IgD-negative memory B cell (primary cell): ENCODE data around the gene BOLA1. TPM values are rescaled to one million over a fixed set of nuclear protein-coding genes. Genes with fewer than 3 reads are reported as not detected.
A peak's percentile ranks its signal among the peaks of the same experiment; 100 is the strongest.
"Not testable (repeated sequence)": the region's sequence is repeated elsewhere in the genome, so short reads cannot be mapped to it uniquely, and the experiment has no call there.

Experiments
- H3K27ac Mint-ChIP-seq, 3 donors: one replicate each; pipeline ENCODE4 v1.8.0; 2020 to 2022; ENCODE audit warnings: mild to moderate bottlenecking in 3 of 3, mixed read lengths in 3 of 3, moderate library complexity in 1 of 3
- H3K27me3 Mint-ChIP-seq: one replicate; pipeline ENCODE4 v1.8.0; 2021; ENCODE audit warnings: mixed read lengths
- H3K36me3 Mint-ChIP-seq: one replicate; pipeline ENCODE4 v1.8.0; 2020; ENCODE audit warnings: mild to moderate bottlenecking, mixed read lengths
- H3K4me1 Mint-ChIP-seq, 3 donors: one replicate each; pipeline ENCODE4 v1.8.0; 2020 to 2022; ENCODE audit warnings: mixed read lengths in 3 of 3, mild to moderate bottlenecking in 1 of 3
- H3K4me3 Mint-ChIP-seq, 4 donors: one replicate each; pipeline ENCODE4 v1.8.0; 2020 to 2022; ENCODE audit warnings: mild to moderate bottlenecking in 4 of 4, mixed read lengths in 4 of 4, moderate library complexity in 3 of 4
- H3K9me3 Mint-ChIP-seq, 3 donors: one replicate each; pipeline ENCODE4 v1.8.0; 2020 to 2021; ENCODE audit warnings: mixed read lengths in 3 of 3, mild to moderate bottlenecking in 1 of 3
- polyA plus RNA-seq: library from polyadenylated mRNA; unstranded; fragments of 300-500 nt; fragmentation: Illumina TruSeq; gene quantifications from one replicate; pipeline ENCODE4 v1.2.3, GENCODE V29; 2021

BOLA1 gene
- polyA plus RNA-seq, result 29.1 TPM

DNA sequence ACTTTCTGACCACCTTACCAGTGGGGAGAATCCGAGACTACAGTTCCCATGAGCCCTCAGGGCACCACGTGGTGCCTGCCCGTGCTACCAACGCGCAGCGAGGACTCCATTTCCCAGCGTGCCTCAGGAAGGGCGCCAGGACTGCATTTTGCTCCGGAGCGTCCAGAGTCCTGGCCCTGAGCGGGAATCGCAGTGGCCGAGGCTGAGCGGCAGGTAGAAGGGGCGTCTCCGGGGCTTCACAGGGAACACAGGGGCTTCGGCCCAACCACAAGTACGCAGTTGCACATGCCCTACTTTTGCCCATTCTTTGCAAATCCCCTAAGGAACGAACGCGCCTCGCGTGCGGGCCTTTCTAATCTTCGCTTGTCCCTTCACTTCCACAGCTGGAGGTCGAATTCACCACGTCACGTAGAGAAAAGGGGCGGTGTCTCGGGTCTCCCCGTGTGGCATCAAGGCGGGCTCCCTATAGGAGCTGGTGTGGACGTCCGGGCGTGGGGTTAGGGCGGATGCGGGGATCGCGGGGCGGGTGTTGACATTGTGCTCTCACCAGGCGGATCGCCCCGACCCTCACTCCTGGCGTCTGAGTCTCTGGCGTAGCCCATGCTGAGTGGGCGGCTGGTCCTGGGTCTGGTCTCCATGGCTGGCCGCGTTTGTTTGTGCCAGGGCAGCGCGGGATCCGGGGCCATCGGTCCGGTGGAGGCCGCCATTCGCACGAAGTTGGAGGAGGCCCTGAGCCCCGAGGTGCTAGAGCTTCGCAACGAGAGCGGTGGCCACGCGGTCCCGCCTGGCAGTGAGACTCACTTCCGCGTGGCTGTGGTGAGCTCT, at the start of gene BOLA1:
TSS of gene BOLA1 (plus strand) at position 109 of the 825 bp plus-strand sequence. CDS start at position 601, 492 bp downstream.
- peaks cover 3% of the 10 kb centered on the region for H3K36me3 Mint-ChIP-seq
- H3K9me3 Mint-ChIP-seq, result peaks cover 0 to 7% (median 2%) of the 10 kb centered on the region in 3 donors

GRCh38 chr1:149849947-149850360, 49.4 kb upstream of the BOLA1 start:
- Mint-ChIP-seq H3K27me3 (no peaks in the 10 kb centered on the region), H3K4me3 (peak overlapping the region; percentile 91 to 95 (median 94)), H3K4me1 (peaks cover 28 to 39% (median 36%) of the 10 kb centered on the region in 3 donors), H3K9me3 (no peaks in the 10 kb centered on the region), H3K27ac (peak overlapping the region; percentile 16 to 86 (median 75)), H3K36me3 (peaks cover 5% of the 10 kb centered on the region)

More for the DNA sequence above, at the start of gene BOLA1:
- no peaks in the 10 kb centered on the region for H3K27me3 Mint-ChIP-seq
- peaks cover 0 to 16% (median 8%) of the 10 kb centered on the region in 3 donors for H3K4me1 Mint-ChIP-seq
- peak within 1 kb of the TSS; percentile 74 to 98 (median 96) for H3K4me3 Mint-ChIP-seq
- H3K27ac Mint-ChIP-seq, result peak within 1 kb of the TSS in 2 of 3 donors; percentile 37 to 87

GRCh38 chr1:149850732-149851345, 48.5 kb upstream of the BOLA1 start:
- peaks cover 19 to 30% (median 27%) of the 10 kb centered on the region in 3 donors for H3K4me1 Mint-ChIP-seq
- H3K27ac Mint-ChIP-seq, H3K4me3 Mint-ChIP-seq, H3K9me3 Mint-ChIP-seq, H3K36me3 Mint-ChIP-seq, H3K27me3 Mint-ChIP-seq: not testable (repeated sequence)

GRCh38 chr1:149851585-149852213, 47.7 kb upstream of the BOLA1 start:
- H3K27ac Mint-ChIP-seq, H3K4me3 Mint-ChIP-seq, H3K9me3 Mint-ChIP-seq, H3K36me3 Mint-ChIP-seq, H3K27me3 Mint-ChIP-seq: not testable (repeated sequence)
- H3K4me1 Mint-ChIP-seq, result peaks cover 16 to 24% (median 22%) of the 10 kb centered on the region in 3 donors

GRCh38 chr1:149852263-149852662, 47.1 kb upstream of the BOLA1 start:
- H3K9me3 Mint-ChIP-seq, H3K4me3 Mint-ChIP-seq, H3K27me3 Mint-ChIP-seq, H3K27ac Mint-ChIP-seq, H3K36me3 Mint-ChIP-seq: not testable (repeated sequence)
- peaks cover 16 to 20% (median 18%) of the 10 kb centered on the region in 3 donors for H3K4me1 Mint-ChIP-seq

- H3K36me3 Mint-ChIP-seq, H3K27ac Mint-ChIP-seq, H3K4me1 Mint-ChIP-seq, H3K9me3 Mint-ChIP-seq, H3K4me3 Mint-ChIP-seq, H3K27me3 Mint-ChIP-seq: not testable (repeated sequence)
These were observed 39.1 kb upstream of the BOLA1 start for GRCh38 chr1:149860271-149860670.

DNA sequence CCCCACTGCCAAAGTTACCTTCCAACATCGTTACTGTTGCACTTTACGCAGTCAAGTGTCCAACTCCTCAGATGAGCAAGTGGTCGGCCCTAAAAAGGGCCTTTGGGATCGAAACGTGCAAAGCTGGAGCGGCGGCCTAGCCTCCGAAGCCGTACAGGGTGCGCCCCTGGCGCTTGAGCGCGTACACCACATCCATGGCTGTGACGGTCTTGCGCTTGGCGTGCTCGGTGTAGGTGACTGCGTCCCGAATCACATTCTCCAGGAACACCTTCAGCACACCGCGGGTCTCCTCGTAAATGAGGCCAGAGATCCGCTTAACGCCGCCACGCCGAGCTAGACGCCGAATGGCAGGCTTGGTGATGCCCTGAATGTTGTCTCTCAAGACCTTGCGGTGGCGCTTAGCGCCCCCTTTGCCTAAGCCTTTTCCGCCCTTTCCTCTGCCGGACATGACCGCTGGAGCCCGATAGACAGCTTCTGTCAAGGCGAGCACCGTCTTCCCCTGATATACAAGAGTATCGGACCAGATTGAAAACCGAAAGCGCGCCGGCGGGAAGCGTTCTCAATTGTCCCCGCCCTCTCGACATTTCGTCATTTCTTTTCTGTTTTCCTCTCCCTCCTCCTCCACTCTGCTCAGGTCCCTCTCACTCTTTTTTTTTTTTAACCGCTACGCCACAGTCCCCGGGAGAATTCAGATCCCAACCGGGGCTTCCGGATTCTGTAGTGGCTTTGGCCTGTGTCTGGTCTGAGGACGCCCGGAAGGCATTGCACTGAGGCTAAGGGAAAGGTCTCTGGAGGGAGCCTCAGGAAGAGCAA, 38.5 kb upstream of the BOLA1 start:
- not testable (repeated sequence) for H3K27ac Mint-ChIP-seq, H3K4me3 Mint-ChIP-seq, H3K4me1 Mint-ChIP-seq, H3K9me3 Mint-ChIP-seq, H3K36me3 Mint-ChIP-seq, H3K27me3 Mint-ChIP-seq

GRCh38 chr1:149861497-149862054, 37.8 kb upstream of the BOLA1 start:
- not testable (repeated sequence) for H3K27ac Mint-ChIP-seq, H3K4me3 Mint-ChIP-seq, H3K36me3 Mint-ChIP-seq, H3K4me1 Mint-ChIP-seq, H3K9me3 Mint-ChIP-seq, H3K27me3 Mint-ChIP-seq

DNA sequence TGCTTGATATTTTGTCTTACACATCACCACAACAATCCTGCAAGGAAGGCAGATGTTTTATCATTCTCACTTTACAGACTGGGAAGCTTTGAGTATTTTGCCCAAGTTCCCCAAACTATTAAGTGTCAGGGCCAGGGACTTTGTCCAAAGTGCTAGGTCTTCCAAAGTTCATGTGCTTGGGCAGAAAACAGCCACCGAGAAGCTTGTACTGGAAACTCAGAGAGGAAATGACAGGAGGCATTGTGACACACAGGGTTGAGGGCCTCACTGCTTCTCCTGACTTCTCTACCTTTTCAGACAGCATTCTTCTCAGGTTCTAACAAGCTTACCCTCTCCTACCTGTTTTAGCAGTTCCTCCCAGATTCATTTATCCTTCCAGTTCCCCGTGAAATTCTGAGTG, 32.5 kb upstream of the BOLA1 start:
- not testable (repeated sequence) for H3K4me3 Mint-ChIP-seq, H3K4me1 Mint-ChIP-seq, H3K9me3 Mint-ChIP-seq, H3K27me3 Mint-ChIP-seq, H3K27ac Mint-ChIP-seq, H3K36me3 Mint-ChIP-seq

GRCh38 chr1:149873060-149873459, 26.3 kb upstream of the BOLA1 start:
- not testable (repeated sequence) for H3K4me1 Mint-ChIP-seq, H3K36me3 Mint-ChIP-seq, H3K4me3 Mint-ChIP-seq, H3K9me3 Mint-ChIP-seq, H3K27ac Mint-ChIP-seq, H3K27me3 Mint-ChIP-seq

- H3K4me3 Mint-ChIP-seq, result peak overlapping the region in 1 of 4 donors; percentile 1
- H3K36me3 Mint-ChIP-seq, result peaks cover 4% of the 10 kb centered on the region
- H3K9me3 Mint-ChIP-seq, result no peaks in the 10 kb centered on the region
- H3K4me1 Mint-ChIP-seq, result peaks cover 0 to 6% (median 3%) of the 10 kb centered on the region in 3 donors
- no peaks in the 10 kb centered on the region for H3K27me3 Mint-ChIP-seq
- peak overlapping the region in 1 of 3 donors; percentile 57 for H3K27ac Mint-ChIP-seq
These were observed 22.0 kb upstream of the BOLA1 start for GRCh38 chr1:149877211-149877946.

DNA sequence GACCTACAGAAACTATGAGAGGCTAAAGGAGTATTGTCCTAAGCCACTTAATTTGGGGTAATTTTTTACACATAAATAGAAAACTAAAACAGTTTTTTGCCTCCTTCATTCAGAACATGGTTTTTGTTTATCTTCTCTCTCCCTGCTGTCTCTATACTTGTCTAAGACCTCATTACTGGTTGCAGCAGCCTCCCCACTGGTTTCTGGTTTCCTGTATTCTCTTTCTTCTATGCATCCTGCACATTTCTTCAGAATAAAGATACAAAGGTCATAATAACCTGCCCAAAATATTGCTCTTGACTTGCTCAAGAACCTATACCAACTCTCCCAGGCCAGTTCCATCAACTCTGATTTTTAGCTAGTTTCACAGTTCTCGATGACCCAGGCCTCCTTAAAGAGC, 19.8 kb upstream of the BOLA1 start:
- H3K4me3 Mint-ChIP-seq, result no peak overlapping the region
- H3K9me3 Mint-ChIP-seq, result no peaks in the 10 kb centered on the region
- H3K4me1 Mint-ChIP-seq, result peaks cover 0 to 12% (median 3%) of the 10 kb centered on the region in 3 donors
- peaks cover 4% of the 10 kb centered on the region for H3K36me3 Mint-ChIP-seq
- peak overlapping the region in 1 of 3 donors; percentile 16 for H3K27ac Mint-ChIP-seq
- no peaks in the 10 kb centered on the region for H3K27me3 Mint-ChIP-seq

GRCh38 chr1:149881876-149882275, 17.5 kb upstream of the BOLA1 start:
- Mint-ChIP-seq H3K9me3 (no peaks in the 10 kb centered on the region), H3K27ac (no peak overlapping the region), H3K27me3 (no peaks in the 10 kb centered on the region), H3K4me1 (peaks cover 0 to 12% (median 3%) of the 10 kb centered on the region in 3 donors), H3K4me3 (no peak overlapping the region), H3K36me3 (peaks cover 4% of the 10 kb centered on the region)
